ENCODE data around the gene COMMD1.
"Not testable (repeated sequence)": the region's sequence is repeated elsewhere in the genome, so short reads cannot be mapped to it uniquely, and the experiment has no call there.

COMMD1 gene

DNA sequence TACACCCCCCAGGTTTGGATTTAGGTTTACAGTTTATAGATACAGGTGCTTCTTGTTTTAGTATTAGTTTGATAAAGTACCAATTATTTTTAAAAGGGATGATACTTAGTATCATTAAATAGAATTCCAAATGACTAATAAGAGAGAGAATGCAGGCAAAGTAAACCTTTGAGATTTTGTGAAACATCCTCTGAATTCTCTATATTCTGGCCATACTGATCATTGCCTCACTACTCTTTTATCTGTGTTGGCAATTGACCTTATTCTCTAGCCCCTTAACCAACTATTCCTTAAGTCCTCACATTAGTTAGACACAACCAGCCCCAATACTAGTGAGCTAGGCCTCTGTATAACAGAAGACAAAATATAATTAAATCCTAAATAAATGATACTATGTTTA, 125.4 kb downstream of the COMMD1 start:
- no peak for DNase-seq (ENCODE audit: low spot score)

DNA sequence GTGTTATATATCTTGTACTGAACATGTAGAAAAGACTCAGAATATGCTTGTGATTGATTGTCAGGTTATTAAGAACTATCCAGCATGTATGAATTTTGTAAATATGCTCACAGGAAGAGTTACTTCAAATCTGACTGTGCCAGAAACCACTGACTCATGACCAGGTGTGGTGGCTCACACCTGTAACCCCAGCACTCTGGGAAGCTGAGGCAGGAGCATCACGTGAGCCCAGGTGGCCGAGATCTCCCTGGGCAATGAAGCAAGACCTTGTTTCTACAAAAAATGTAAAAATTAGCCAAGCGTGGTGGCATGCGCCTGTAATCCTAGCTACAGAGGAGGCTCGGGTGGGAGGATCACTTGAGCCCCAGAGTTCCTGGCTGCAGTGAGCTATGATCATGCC, 126.6 kb downstream of the COMMD1 start:
- no peak for DNase-seq (ENCODE audit: low spot score)

DNA sequence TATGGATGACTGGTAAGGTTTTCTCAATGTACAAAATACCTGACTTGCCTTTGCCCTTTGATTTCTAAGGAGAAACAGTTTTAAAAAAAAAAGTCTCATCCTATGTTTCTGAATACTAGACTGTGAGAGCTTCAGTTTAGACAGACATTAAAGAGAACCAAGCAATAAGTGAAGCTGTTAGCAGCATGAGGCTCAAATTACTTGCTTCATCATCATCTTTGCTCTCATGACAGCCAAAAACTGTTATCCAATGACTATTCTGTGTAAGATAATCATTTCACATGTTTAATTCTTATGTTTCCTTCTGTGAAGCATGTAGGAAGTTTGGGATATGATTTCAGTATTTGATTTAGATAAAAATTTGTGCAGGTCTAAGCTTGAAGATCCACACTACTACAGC, 129.2 kb downstream of the COMMD1 start:
- no peak for DNase-seq (ENCODE audit: low spot score)

DNA sequence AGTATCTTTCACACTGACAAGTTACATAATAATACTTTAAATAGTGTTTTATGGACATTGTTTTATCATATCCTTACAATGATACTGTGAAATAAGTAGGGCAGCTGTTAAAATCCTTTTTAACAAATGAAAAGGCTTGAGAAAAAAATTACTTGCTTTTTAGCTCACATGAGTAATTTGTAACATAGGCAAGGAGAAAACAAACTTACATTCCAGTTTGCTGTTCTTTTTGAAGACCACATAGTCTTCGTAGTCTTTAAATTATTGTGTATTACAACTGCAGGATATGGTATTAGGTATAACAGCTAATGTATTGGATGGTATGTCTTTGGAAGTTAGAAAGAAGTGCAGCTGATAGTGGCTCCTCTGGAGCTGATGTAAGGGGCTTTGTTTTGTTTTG, 130.8 kb downstream of the COMMD1 start:
- DNase-seq (ENCODE audit: low spot score), result no peak

DNA sequence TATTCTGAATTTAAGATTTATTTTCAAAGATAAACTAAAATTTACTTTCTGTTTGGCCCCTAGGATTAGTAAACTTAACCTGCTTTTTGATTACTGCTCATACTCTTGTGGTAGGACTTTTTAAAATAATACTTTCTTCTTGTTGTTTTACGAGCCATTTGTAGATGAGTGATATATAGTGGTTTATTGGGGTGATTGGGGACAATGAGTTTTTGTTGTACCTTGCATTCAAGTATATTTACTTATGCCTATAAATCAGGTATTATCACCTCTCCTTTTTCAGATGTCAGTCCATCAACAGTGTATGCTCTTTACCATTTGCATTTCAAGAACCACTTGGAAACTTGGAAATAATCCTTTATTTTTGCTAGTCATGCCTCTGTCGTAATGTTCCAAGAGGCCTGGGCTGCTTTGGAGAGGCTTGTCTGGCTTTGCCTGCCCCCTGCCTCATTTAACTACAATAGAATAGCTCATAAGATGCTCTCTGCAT, 131.3 kb downstream of the COMMD1 start:
- no peak for DNase-seq (ENCODE audit: low spot score)

DNA sequence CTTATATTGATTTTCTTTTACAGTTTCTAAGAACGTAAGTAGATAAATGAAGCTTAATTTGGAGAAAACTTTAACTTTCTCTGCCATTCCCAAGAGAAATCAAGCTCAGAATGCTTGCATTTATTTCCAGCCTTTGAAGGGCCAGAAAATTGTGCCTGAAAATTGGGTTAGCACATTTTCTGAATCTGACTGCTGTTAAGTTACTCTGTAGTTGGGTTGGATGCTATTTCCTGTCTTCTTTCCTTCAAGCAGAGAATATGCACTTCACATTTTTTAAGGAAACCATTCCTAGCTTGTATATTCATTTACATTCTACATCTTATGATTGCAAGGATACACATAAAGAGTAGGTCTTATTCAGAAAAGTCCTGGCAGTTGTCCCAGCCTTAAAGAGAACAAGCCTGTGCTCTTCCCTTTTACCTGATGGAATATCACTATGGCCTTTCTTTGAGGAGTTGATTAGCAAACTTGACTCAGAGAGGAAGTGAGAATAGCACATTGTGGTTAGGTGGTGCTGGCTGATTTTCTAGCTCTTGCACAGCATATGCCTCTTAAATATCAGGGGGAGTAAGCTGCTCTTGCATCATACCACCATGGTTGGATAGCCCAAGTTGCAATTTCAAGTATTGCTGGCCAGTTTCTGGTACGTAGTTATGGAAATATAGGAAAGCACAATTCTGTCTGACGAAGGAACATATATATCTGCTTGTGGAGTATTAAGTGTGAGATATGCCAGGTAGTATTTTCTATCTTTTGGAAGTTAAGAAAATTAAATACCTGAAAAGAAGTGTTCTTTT, 133.7 kb downstream of the COMMD1 start:
- DNase-seq (ENCODE audit: low spot score), result peak; percentile 28

DNA sequence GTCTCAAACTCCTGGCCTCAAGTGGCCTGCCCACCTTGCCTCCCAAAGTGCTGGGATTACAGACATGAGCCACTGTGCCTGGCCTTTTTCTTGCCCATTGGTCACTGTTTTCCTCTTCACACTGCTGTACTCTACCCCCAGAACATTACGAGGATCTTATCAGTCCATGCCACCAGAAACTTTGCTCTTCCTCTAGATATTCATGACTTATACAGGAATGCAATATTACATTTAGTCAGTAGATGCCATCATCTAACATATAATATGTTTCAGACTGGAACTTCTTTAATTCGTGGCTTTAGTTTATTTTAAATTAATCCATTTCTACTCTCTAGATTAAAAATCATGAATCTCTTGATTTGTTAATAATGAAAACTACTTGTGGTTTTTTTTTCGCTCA, 135.5 kb downstream of the COMMD1 start:
- no peak for DNase-seq (ENCODE audit: low spot score)

DNA sequence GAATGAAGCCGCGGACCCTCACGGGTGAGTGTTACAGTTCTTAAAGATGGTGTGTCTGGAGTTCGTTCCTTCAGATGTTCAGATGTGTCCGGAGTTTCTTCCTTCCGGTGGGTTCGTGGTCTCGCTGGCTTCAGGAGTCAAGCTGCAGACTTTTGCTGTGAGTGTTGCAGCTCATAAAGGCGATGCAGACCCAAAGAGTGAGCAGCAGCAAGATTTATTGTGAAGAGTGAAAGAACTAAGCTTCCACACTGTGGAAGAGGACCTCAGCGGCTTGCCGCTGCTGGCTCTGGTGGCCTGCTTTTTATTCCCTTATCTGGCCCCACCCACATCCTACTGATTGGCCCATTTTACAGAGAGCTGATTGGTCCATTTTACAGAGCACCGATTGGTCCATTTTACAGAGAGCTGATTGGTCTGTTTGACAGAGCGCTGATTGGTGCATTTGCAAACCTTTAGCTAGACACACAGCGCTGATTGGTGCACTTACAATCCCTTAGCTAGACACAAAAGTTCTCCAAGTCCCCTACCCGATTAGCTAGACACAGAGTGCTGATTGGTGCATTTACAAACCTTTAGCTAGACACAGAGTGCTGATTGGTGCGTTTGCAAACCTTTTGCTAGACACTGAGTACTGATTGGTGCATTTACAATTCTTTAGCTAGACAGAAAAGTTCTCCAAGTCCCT, 136.4 kb downstream of the COMMD1 start:
- not testable (repeated sequence) for DNase-seq (ENCODE audit: low spot score)

DNA sequence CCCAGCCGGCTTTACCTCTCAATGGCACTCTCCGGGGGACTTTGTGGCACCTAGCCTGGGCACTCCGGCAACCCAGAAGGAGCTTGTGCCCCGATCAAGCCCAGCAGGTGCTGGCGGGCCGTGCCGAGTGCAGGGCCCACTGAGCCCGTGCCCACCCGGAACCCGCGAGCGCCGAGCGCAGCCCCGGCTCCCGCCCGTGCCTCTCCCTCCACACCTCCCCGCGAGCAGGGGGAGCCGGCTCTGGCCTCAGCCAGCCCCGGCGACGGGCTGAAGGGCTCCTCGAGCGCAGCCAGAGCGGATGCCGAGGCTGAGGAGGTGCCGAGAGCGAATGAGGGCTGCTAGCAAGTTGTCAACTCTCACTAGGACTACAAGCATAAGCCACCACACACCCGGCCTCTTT, 136.9 kb downstream of the COMMD1 start:
- DNase-seq (ENCODE audit: low spot score), result no peak

DNA sequence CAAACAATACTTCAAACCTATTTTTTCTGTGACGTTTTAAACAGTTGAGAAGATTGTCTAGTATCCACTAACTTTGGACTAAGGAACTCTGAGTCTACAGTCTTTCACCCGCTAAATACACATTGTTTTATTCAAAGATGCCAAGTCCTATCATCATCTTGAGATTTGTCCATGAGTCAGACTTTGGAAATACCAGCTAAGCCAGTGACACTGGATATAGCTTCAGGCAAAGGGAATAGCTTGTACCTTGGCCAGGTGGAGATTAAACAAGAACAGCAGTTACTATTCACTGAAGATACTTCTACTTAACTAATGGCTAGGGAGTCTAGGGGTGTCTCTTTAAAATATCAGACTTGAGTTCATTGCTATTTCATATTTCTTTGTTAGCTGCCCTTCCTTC, 137.5 kb downstream of the COMMD1 start:
- no peak for DNase-seq (ENCODE audit: low spot score)

DNA sequence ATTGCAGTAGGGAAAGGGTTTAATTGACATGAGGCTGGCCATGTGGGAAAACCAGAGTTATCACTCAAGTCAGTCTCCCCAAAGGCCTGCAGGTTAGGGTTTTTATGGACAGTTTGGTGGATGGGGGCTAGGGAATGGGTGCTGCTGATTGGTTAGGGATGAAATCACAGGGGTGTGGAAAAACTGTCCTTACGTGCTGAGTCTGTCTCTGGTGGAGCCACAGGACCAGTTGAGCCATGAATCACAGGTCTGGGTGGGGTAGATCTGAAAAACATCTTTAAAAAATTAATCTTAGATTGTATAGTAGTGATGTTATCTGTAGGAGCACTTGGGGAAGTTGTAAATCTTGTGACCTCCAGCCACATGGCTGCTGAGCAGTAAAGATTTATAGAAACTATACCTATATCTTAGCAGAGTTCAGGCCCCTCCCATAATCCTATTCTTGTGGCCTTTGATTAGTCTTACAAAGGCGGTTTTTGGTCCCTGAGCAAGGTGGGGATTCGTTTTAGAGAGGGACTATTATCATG, 139.6 kb downstream of the COMMD1 start:
- DNase-seq (ENCODE audit: low spot score), result no peak

DNA sequence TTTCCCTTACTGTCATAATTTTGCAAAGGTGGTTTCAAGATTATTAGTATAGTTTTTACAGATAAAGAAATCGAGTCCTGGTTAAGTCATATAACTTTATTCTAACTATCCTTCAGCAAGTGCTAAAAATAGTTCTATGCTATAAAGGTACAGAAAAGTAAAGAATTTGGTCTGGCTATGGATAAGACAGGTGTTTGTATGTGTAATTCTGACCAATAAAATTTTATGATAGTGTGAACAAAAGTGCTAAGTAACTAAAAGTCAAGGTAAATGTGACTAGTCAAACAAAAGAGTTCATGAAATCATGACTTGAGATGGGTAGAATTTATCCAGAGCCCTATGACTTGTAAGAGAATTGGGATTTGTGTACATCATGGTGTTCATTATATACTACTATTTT, 140.7 kb downstream of the COMMD1 start:
- no peak for DNase-seq (ENCODE audit: low spot score)

DNA sequence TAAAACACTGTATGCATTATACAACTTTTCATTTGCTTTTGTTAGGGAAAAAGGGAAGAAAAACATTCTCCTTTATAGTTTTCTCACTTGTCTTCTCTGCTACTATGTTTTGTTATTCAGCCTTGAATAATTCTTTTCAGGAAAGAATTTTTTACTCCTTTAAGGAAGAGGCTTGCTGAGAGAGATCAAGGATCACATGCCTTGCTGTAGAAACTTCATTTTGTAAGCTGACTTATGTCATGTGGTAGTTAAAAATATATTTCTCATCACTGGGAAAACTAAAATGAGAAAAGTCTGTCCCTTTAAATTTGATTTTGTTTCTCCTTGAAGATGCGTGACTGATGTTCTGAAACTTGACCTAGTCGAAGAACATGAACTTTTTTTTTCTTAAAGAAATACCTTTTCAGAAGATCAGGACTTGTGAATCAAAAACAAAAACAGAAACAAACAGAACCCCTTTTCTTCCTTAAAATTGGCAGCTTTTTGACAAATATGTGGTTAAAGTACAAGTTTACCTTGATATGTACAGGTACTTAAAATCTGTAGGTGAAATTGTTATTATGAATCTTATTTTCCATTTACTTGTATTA, 145.1 kb downstream of the COMMD1 start:
- DNase-seq (ENCODE audit: low spot score), result no peak

DNA sequence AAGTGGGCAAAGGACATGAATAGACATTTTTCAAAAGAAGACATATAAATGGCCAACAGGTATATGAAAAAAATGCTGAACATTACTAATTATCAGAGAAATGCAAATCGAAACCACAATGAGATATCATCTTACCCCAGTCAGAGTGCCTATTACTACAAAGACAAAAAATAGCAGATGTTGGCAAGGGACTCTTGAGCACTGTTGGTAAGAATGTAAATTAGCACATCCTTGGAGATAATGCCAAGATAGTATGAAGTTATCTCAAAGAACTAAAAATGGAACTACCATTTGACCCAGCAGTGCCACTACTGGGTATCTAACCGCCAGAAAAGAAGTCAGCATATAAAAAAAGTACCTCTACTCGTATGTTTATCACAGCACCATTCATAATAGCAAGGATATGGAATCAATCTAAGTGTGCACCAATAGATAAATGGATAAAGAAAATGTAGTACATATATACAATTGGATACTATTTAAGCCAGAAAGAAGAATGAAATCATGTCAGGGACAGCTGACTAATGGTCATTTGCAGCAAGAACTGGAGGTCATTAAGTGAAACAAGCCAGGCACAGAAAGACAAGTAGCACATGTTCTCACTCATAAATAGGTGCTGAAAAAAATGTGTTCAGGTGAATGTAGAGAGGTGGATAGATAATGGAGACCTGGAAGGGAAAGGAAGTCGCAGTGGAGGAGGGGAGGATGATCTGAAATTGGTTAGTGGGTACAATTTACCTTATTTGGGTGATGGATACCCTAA, 148.7 kb downstream of the COMMD1 start:
- DNase-seq (ENCODE audit: low spot score), result no peak

DNA sequence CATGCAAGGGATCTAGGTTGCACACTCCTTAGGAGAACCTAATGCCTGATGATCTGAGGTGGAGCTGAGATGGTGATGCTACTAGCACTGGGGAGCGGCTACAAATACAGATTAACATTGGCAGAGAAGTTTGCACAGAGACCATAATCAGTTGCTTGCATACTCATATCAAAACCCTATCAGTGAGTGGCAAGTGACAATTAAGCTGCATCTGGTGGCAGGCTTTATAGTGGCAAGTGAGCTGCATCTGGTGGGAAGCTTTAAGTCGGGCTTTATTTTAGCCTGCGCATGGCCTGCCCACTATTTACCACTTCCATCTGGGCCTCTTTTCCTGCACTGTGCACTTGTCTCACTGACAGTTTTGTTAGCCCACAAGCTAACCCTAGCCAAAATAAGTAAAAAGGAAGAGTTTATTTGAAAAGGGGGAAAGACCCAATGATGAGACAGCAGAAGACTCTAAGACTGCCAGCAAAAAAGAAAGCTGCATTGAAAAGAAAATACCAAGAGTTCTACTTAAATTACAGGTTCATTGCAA, 149.5 kb downstream of the COMMD1 start:
- no peak for DNase-seq (ENCODE audit: low spot score)

DNA sequence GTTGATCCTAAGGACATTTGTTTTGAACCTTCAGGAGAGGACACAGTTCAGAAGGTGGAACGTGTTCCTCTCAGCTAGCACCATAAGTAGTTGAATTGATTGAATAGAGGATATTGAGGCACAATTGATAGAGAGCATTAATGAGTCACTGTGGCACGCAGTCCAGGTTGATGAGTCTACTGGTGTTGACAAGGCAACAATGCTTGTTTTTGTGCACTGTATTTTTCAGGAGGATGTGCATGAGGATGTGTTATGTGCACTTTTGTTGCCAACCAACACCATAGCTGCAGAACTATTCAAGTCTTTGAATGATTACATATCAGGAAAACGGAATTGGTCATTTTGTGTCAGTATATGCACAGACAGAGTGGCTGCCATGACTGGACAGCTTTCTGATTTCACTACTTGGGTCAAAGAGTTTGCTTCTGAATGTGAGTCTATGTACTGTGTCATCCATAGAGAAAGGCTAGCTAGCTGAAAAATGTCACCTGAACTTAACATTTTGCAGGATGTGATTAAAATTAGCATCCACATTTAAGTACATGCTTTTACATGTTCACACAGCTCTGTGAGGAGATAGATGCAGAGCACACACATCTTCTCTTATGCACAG, 150.4 kb downstream of the COMMD1 start:
- no peak for DNase-seq (ENCODE audit: low spot score)

DNA sequence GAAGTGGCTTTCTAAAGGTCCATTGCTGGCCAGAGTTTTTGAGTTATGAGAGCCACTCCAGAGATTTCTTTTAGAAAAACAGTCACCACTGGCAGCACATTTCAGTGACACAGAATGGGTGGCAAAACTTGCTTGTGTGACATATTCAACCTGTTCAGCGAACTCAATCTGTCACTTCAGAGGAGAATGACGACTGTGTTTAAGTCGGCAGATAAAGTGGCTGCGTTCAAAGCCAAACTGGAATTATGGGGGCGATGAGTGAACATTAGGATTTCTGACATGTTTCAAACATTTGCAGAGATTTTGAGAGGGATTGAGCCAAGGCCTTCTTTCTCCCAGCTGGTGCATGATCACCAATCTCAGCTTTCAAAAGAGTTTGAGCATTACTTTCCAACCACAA, 150.9 kb downstream of the COMMD1 start:
- no peak for DNase-seq (ENCODE audit: low spot score)

DNA sequence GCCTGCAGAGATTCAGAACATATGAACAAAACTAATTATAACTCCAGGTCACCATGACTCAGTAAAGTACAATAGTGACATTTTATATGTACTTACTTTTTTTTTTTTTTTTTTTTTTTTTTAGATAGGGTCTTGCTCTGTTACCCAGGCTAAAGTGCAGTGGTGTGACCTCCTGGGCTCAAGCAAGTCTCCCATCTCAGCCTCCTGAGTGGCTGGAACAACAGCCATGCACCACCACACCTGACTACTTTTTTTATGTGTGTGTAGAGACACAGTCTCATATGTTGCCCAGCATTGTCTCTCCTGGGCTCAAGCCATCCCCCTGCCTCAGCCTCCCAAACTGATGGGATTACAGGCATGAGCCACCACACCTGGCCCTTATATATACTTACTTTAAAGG, 159.8 kb downstream of the COMMD1 start:
- no peak for DNase-seq (ENCODE audit: low spot score)

DNA sequence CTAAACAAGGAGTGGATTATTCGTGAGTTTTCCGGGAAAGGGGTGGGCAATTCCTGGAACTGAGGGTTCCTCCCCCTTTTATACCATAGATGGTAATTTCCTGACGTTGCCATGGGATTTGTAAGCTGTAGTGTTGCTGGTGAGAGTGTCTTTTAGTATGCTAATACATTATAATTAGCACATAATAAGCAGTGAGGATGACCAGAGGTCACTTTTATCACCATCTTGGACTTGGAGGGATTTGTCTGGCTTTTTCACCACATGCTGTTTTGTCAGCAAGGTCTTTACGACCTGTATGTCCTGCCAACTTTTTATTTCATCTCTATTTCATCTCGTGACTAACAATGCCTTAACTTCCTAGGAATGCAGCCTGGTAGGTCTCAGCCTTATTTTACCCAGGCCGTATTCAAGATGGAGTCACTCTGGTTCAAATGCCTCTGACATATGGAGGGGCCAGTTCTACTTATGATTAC, 165.7 kb downstream of the COMMD1 start:
- no peak for DNase-seq (ENCODE audit: low spot score)

DNA sequence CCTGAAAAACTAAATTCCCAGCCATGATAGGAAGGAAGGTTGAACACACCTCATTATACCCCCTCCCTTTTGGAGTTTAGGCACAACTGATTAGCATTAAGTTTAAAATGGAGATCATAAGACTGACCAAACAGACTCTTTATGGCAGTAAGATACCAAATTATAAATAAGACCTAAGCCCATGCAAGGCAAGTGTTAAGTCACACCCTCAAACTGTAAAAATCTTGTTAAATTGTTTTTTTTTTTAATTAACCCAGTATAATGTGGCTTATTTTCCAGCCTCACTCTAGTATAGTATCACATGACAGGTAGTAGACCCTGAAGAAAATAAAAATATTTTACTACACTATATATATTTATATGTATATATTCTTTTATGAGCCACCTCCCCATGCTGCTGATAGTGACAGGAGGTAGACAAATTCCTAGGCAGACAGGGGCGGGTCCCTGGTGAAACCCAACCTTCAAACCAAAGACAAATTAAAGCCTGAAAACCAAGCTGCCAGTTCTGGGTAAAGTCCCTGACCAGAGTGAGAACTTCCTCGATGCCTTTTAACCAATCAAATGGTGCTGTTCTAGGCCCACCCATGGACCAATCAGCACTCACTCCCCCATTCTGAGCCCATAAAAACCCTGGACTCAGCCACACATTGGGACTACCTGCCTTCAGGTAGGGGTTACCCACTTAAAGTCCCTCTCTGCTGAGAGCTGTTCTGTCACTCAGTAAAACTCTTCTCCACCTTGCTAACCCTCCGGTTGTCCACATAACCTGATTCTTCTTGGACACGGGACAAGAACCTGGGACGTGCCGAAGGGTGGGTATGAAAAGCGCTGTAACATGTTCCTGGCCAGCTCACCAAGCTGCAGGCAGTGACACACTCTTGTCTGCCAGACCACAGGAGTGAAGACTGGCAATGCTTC, 166.5 kb downstream of the COMMD1 start:
- no peak for DNase-seq (ENCODE audit: low spot score)

Measured in AG20443 (cell line).